Measurements from ENCODE around the gene MARK1.

The MARK1 gene

GRCh38 chr1:220527908-220528678 lies at the start of gene MARK1:
MARK1 (plus strand) TSS chr1:220528136; CDS start chr1:220528823, 687 bp downstream.
- peak; percentile 47 to 65 for DNase-seq

GRCh38 chr1:220483700-220484099 lies 44.2 kb upstream of the MARK1 start:
- peak in 1 of 2 experiments; percentile 15 for DNase-seq

- DNase-seq: no peak
These were observed 43.8 kb upstream of the MARK1 start for GRCh38 chr1:220484135-220484534.

GRCh38 chr1:220485131-220485530 lies 42.8 kb upstream of the MARK1 start:
- DNase-seq: no peak

- no peak for DNase-seq
These were observed 42.1 kb upstream of the MARK1 start for GRCh38 chr1:220485791-220486190.

DNA sequence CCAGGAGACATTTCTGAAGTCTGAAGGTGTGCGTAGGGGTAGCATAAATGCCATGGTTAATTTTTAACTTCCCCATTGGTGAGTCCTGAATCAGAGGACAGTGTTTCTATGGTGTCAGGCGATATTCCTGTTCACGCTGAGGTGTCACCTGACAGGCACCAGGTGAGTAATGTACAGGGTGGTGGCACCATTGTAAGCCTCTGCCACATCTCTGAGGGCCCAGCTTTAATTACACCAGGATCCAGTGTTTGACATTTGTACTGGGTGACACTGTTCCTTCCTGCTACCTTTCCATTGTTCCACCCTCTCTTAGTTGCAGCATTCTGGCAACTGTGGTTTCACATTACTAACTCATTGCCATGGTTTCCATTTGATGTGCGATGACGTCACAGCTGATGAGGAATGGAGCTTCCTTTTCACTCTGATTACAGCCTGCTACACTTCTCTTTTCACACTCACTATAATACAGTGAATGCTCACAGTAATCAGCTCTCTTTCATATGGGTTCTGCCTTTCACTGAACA lies 40.6 kb upstream of the MARK1 start:
- no peak for DNase-seq

DNA sequence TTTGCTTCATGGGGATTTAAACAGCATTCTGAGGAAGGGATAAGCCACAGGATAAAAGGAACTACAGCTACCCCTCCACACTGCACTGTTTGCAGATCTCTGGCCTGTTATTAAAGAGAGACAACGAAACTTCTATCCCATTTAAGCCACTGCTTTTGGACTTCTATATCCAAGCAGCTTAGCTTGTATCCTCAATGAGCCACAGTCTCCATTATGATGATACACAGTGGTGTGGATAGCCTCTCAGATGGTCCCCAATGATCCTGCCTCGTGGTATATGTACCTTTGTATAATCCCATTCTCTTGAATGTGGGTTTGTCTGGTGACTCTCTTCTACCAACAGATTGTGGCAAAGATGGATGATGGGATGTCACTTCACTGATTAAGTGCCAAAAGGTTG lies 36.0 kb upstream of the MARK1 start:
- no peak for DNase-seq

GRCh38 chr1:220497220-220497947 lies 30.6 kb upstream of the MARK1 start:
- DNase-seq: peak in 1 of 2 experiments; percentile 65

DNA sequence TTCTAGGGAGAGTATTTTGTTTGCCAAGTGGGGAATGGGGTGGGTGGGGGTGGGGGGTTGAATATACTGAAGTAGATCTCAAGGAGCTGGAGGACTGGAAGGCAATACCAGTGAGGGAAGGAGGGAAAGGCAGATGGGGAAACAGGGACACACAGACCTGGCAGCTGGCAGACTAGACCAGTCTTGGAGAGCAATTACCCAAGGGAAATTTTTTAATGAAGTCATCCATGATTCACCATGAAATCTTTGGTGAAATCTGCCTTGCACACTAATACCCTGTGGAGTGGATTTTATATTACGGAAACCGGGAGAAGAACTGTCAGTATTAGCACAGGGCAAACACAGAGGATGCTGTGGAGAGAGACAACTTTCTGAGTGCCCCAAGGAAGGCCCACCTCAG lies 29.7 kb upstream of the MARK1 start:
- DNase-seq: peak; percentile 93 to 96

- no peak for DNase-seq
These were observed 27.6 kb upstream of the MARK1 start for GRCh38 chr1:220500372-220500771.

GRCh38 chr1:220504329-220504728 lies 23.6 kb upstream of the MARK1 start:
- DNase-seq: peak in 1 of 2 experiments; percentile 44

GRCh38 chr1:220507085-220507484 lies 20.9 kb upstream of the MARK1 start:
- DNase-seq: no peak

- no peak for DNase-seq
These were observed 16.8 kb upstream of the MARK1 start for GRCh38 chr1:220511179-220511578.

DNA sequence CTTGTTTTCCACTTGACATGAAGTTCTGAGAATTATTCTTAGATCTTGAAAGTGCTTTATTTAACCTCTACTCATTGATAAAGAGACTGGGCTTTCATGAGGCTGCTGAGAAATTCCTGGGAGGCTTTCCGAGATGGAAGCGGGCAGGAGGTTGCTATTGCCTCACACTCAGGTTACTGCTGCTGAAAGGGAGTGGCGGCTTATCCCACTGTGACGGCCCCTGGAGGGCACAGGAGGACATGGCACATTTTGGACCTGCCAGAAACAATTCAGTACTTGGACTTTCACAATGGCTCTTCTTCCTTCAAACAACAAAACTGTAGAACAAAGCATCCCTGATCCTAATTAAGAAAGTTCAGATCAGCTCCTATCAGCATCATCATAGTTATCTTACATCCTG lies 16.2 kb upstream of the MARK1 start:
- no peak for DNase-seq

DNA sequence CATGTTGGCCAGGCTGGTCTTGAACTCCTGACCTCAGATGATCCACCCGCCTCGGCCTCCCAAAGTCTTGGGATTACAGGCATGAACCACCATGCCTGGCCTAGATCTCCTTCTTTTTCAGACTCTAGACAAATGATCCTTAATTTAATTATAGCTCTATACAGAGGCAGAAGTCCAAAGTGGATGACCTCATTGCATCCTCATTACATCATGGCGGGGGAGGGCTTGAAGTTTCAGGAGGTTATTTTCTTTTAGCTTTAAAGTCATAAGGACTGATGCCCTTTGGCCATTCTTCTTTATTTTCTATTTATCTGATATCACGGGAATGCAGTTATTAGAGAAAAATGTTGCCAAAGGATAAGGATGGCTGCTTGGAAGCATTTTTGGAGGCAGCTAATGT lies 14.1 kb upstream of the MARK1 start:
- no peak for DNase-seq

DNA sequence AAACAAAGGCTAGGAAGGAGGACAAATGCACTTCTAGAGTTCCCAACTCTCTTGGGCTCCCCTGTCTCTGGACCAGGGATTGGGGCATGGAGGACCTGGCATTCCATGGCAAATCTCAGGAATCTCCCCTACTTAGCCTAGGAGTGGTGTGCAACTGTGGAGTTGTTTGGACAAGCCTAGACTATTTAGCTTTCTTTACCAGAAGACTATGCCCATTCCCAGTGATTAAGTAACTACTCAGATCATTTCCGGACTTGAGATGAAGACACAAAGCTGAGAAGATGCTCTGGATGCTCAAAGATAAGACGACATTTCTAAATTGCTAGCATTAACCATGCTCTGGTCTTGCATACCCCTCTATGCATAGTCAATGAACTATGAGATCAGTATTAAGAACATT lies 13.7 kb upstream of the MARK1 start:
- no peak for DNase-seq

- DNase-seq: no peak
These were observed 11.8 kb upstream of the MARK1 start for GRCh38 chr1:220516014-220516721.

DNA sequence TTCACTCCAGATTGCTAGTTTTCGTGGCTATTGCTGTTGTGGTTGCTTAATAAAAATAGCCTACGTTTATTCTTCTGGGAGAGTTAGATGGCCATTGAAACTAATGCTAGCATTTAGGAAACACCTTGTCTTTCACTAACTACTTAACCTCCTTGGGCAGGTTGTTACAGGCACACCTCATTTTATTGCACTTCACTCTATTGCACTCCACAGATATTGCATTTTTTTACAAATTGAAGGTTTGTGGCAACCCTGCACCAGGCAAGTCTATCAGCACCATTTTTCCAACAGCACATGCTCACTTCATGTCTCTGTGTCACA lies 11.3 kb upstream of the MARK1 start:
- DNase-seq: no peak

DNA sequence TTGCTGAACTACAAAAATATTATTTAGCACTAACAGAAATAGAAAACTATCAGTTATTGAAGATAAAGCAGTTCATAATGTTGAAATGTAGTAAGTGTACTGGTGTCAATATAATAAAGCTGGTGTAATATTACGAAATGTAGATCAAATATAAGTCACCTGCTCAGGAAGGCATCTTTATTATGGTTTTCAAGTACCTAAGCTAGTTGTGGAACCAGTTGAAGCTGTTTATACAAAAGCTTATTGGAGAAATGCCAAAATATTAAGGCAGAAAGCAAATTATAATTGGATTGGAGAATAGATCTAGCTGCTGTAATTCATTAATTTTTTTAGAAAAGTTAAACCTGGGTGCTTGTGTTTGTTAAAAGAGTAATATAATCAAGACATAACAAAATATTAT lies 6.2 kb upstream of the MARK1 start:
- peak in 1 of 2 experiments; percentile 55 for DNase-seq

GRCh38 chr1:220526294-220526693 lies 1.6 kb upstream of the MARK1 start:
- DNase-seq: peak; percentile 19 to 26

- DNase-seq: peak in 1 of 2 experiments; percentile 54
These were observed 543 bp upstream of the MARK1 start for GRCh38 chr1:220527279-220527907.

DNA sequence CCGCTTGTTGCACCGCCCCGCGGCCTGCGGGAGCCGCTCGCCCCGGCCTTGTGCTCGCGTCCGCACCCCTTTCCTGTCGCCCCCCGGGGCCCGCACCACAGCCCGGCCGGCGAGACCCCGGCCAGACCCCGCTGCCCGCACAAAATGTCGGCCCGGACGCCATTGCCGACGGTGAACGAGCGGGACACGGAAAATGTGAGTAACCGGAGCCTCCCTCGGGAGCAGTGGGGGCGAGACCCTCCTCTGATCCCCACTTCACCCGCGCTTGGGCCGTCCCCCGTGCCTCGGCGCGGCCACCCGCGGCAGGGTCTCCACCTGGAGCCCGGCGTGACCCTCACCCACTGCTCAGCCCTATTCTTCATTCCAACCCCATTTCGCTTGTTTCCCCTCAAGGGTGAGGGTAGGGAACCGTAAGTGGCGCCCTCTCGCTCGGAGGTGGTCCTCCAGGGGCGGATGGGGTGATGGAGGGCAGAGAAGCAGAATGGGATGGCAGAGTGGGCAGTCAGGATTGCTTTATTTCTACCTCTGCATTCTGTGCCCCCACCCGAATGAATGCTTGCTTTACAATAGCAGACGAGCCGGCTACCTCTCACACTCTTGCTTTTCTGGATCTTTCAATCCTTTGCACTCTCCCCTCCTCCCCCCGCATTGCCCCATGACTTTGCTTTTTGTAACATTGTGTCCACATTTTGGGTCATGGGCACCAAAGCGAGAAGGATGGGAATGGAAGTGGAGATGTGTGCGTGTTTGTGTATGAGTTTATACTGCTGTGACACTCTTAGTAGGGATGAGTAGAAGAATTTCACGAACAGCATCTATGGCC lies 954 bp downstream of the MARK1 start:
- DNase-seq: peak; percentile 46 to 52

Measured in NCI-H524 (cell line).